Measurements from ENCODE around the gene JAG1. TPM values are rescaled to one million over a fixed set of nuclear protein-coding genes. Genes with fewer than 3 reads are reported as not detected.
A peak's percentile ranks its signal among the peaks of the same experiment; 100 is the strongest.

JAG1 gene
- polyA plus RNA-seq, 2 of the 4 experiments (the other 2 are of a cell fraction) = 80.9 to 90.0 TPM

DNA sequence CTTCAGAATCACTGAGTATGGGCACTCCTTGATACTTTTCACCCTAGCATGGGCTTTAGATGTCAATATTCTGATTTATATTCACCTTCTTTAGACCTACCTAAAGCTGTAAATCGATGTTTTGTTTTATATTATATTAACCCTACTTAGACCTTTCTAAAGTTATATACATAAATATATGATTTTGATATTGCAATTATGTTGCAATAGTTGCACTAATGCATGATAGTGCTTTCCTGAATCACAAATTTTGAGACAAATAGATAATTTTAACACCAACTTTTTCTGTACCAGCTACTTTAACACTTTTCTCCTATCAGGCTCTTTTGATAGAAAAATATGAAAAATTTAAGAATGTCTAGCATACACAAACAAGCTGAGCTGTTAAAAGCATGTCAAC, 34.0 kb upstream of the JAG1 start:
- peak overlapping the region; percentile 86 to 91 for H3K27ac ChIP-seq

DNA sequence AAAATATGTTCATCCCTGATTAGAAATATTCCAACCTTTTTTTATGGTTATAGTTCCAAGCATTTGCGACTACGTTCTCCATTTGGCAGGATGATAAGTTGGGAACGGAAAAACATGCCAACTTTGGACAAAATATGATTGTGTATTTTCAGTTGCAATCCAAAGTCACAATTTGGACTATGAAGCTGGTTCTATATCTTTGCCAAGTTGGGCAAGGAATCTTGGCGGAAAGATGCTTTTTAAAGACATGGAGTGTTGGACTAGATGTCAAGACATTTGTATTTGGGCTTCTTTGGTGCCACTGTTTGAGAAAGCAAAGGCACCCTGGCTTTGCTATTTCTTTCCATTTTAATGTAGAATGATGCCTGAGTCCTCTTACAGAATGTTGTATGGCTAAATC, 33.3 kb upstream of the JAG1 start:
- WGBS (ENCODE audit: missing lambda C conversion rate) = 94% methylated on average over 4 of the region's 4 CpGs
- Histone ChIP-seq H3K4me1 (peaks cover 65% of the 10 kb centered on the region), H3K4me3 (no peak overlapping the region), H3K9me3 (peaks cover 12% of the 10 kb centered on the region), H3K4me2 (no peak overlapping the region), H3K27ac (peak overlapping the region; percentile 86 to 91)
- TF ChIP-seq GATA3 (IDR thresholded peaks at IDR 0.05; ENCODE audit: borderline replicate concordance) (no peak), TP53 (CRISPR knock-in tag; IDR thresholded peaks at IDR 0.05) (no peak), POLR2AphosphoS2 (conservative IDR thresholded peaks at IDR 0.05; ENCODE audit: low read length) (no peak)
- ChIA-PET POLR2A (interaction anchor here (2.0 kb wide), 1 partner anchor 33 kb away, joined by 14 read pairs; the partner anchor contains the start of gene JAG1), CTCF (interaction anchor here (1.0 to 1.3 kb wide), 2 partner anchors 10 to 32 kb away, joined by 3 read pairs; no protein-coding TSS in a partner anchor)
- DNase-seq (ENCODE audit: low read depth in 1 of 2, low spot score in 1 of 2) (no peak), ATAC-seq (no peak), FAIRE-seq (no peak)

More for the DNA sequence above, 34.0 kb upstream of the JAG1 start:
- POLR2A ChIA-PET = interaction anchor here (0.6 to 2.0 kb wide), 2 partner anchors 34 to 560 kb away, joined by 3 to 14 read pairs; partner anchors contain the start of gene JAG1
- peak; percentile 62 to 67; a peak in 2 of 4 replicates for TF ChIP-seq CEBPB (IDR thresholded peaks at IDR 0.05)
- TF ChIP-seq KDM5A (IDR thresholded peaks at IDR 0.05) = no peak
- peaks cover 72% of the 10 kb centered on the region for H3K4me1 ChIP-seq
- peak; percentile 23 for FAIRE-seq
- DNase-seq (ENCODE audit: low read depth in 1 of 2, low spot score in 1 of 2) = no peak
- no peak for ATAC-seq
- H3K4me2 ChIP-seq = peak overlapping the region; percentile 66
- peaks cover 8% of the 10 kb centered on the region for H3K9me3 ChIP-seq
- no peak overlapping the region for H3K4me3 ChIP-seq
- CTCF ChIA-PET = interaction anchor here (1.0 to 1.3 kb wide), 2 partner anchors 11 to 33 kb away, joined by 3 read pairs; no protein-coding TSS in a partner anchor
- WGBS (ENCODE audit: missing lambda C conversion rate) = 61% methylated on average over 1 of the region's 1 CpG

DNA sequence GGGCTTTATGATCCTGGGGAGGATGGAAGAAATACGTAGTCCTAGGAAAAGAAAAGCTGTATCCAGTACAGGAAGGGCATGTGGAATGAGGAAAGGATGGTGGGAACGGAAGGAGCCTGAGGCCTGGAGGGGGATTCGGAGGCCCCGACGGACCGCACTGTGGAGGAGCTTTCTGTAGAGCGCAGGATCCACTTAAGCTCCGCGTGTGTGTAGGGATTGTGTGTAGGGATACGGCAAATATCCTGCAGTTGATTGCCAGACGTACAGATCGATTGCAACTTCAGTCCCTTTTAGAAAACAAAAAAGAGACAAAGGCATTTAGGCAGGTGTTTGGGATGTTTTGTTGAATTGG, 32.6 kb upstream of the JAG1 start:
- 93% methylated on average over 12 of the region's 12 CpGs for WGBS (ENCODE audit: missing lambda C conversion rate)
- H3K4me1 ChIP-seq = peaks cover 60% of the 10 kb centered on the region
- peak overlapping the region; percentile 86 to 91 for H3K27ac ChIP-seq
- no peak for DNase-seq (ENCODE audit: low read depth in 1 of 2, low spot score in 1 of 2)
- TF ChIP-seq RAD21 (conservative IDR thresholded peaks at IDR 0.05 in 1 of 2, IDR thresholded peaks at IDR 0.05 in 1 of 2) (no peak), JUNB (IDR thresholded peaks at IDR 0.05) (no peak), ATOH8 (CRISPR knock-in tag; IDR thresholded peaks at IDR 0.05; ENCODE audit: low read depth) (no peak), ZSCAN20 (CRISPR knock-in tag; IDR thresholded peaks at IDR 0.05) (no peak), BCL3 (IDR thresholded peaks at IDR 0.05) (no peak), NFE2L2 (conservative IDR thresholded peaks at IDR 0.05; ENCODE audit: low read length) (no peak), POLR2A (IDR thresholded peaks at IDR 0.05; ENCODE audit: low read length) (no peak), EP300 (IDR thresholded peaks at IDR 0.05) (no peak), CHD2 (IDR thresholded peaks at IDR 0.05; ENCODE audit: low read length, partially characterized antibody) (no peak), CHD4 (IDR thresholded peaks at IDR 0.05; ENCODE audit: borderline replicate concordance) (no peak), POLR2AphosphoS2 (conservative IDR thresholded peaks at IDR 0.05; ENCODE audit: low read length) (no peak)
- TF ChIP-seq, protein P1, sequence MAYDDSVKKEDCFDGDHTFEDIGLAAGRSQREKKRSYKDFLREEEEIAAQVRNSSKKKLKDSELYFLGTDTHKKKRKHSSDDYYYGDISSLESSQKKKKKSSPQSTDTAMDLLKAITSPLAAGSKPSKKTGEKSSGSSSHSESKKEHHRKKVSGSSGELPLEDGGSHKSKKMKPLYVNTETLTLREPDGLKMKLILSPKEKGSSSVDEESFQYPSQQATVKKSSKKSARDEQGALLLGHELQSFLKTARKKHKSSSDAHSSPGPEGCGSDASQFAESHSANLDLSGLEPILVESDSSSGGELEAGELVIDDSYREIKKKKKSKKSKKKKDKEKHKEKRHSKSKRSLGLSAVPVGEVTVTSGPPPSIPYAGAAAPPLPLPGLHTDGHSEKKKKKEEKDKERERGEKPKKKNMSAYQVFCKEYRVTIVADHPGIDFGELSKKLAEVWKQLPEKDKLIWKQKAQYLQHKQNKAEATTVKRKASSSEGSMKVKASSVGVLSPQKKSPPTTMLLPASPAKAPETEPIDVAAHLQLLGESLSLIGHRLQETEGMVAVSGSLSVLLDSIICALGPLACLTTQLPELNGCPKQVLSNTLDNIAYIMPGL (CRISPR knock-in tag; IDR thresholded peaks at IDR 0.05; ENCODE audit: borderline replicate concordance) = no peak
- ChIA-PET POLR2A (interaction anchor here (1.8 kb wide), 1 partner anchor 32 kb away, joined by 8 read pairs; the partner anchor contains the start of gene JAG1), CTCF (no interaction called here)
- peak in 1 of 2 experiments; percentile 16; a peak in 1 of 6 replicates for ATAC-seq
- no peak overlapping the region for H3K4me3 ChIP-seq
- no peak for FAIRE-seq
- H3K9me3 ChIP-seq = peaks cover 12% of the 10 kb centered on the region
- peak overlapping the region; percentile 52 for H3K4me2 ChIP-seq
